ENCODE data around the gene OR2AT4. TPM values are rescaled to one million over a fixed set of nuclear protein-coding genes. Genes with fewer than 3 reads are reported as not detected.

Gene OR2AT4
- total RNA-seq, 2 donors from 2014 or later = 0.11 TPM; not detected in 1

GRCh38 chr11:75076671-75077070, 20.0 kb downstream of the OR2AT4 start:
- Histone ChIP-seq H3K27ac (no peak overlapping the region), H3K4me3 (no peak overlapping the region), H3K9me3 (no peaks in the 10 kb centered on the region), H3K36me3 (no peaks in the 10 kb centered on the region), H3K4me1 (replicated peaks) (no peaks in the 10 kb centered on the region), H3K27me3 (replicated peaks; ENCODE audit: insufficient read depth) (no peaks in the 10 kb centered on the region)
- TF ChIP-seq CTCF (IDR thresholded peaks at IDR 0.05) (no peak), POLR2A (IDR thresholded peaks at IDR 0.05) (no peak), POLR2AphosphoS5 (IDR thresholded peaks at IDR 0.05) (no peak)
- intact Hi-C loops (cut with DNase I) = no loop called here
- DNase-seq (ENCODE audit: low spot score) = no peak

GRCh38 chr11:75073459-75074190, 23.1 kb downstream of the OR2AT4 start:
- H3K27ac ChIP-seq = no peak overlapping the region
- no peak overlapping the region for H3K4me3 ChIP-seq
- H3K9me3 ChIP-seq = no peaks in the 10 kb centered on the region
- no peaks in the 10 kb centered on the region for H3K27me3 ChIP-seq (replicated peaks; ENCODE audit: insufficient read depth)
- 58% methylated on average over 3 of the region's 3 CpGs for WGBS
- no peak for DNase-seq (ENCODE audit: low spot score)
- TF ChIP-seq CTCF (IDR thresholded peaks at IDR 0.05) = no peak
- TF ChIP-seq POLR2AphosphoS5 (IDR thresholded peaks at IDR 0.05) = no peak
- no peak for TF ChIP-seq POLR2A (IDR thresholded peaks at IDR 0.05)
- H3K36me3 ChIP-seq = no peaks in the 10 kb centered on the region
- H3K4me1 ChIP-seq (replicated peaks) = no peaks in the 10 kb centered on the region
- intact Hi-C loops (cut with DNase I) = no loop called here

DNA sequence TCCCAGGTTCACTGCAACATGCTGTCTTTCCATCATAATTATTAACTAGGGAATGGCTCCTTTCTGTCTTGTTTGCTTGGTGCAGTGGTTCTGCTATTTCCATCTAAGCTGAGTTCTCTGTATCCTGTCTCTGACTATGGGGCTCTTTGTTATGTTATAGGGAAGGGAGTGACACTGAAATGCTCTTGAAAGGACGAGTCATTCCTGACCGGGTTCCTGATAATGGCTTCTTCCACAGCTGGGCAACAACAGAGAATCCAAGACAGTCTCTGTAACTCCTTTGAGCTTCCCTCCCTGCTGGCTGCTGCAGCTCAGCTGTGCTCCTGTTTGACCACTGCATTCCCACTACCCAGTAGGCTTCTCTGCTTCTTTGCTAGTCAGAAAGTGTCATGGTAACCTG, 24.1 kb downstream of the OR2AT4 start:
- Histone ChIP-seq H3K4me3 (no peak overlapping the region), H3K36me3 (no peaks in the 10 kb centered on the region), H3K4me1 (replicated peaks) (no peaks in the 10 kb centered on the region), H3K27me3 (replicated peaks; ENCODE audit: insufficient read depth) (no peaks in the 10 kb centered on the region), H3K27ac (no peak overlapping the region), H3K9me3 (no peaks in the 10 kb centered on the region)
- DNase-seq (ENCODE audit: low spot score) = no peak
- TF ChIP-seq CTCF (IDR thresholded peaks at IDR 0.05) (no peak), POLR2AphosphoS5 (IDR thresholded peaks at IDR 0.05) (no peak), POLR2A (IDR thresholded peaks at IDR 0.05) (no peak)
- 16% methylated on average over 2 of the region's 2 CpGs for WGBS
- intact Hi-C loops (cut with DNase I) = no loop called here

- no peaks in the 10 kb centered on the region for H3K27me3 ChIP-seq (replicated peaks; ENCODE audit: insufficient read depth)
- DNase-seq (ENCODE audit: low spot score) = no peak
- H3K4me1 ChIP-seq (replicated peaks) = no peaks in the 10 kb centered on the region
- H3K27ac ChIP-seq = no peak overlapping the region
- intact Hi-C loops (cut with DNase I) = no loop called here
- TF ChIP-seq CTCF (IDR thresholded peaks at IDR 0.05) = no peak
- no peak for TF ChIP-seq POLR2A (IDR thresholded peaks at IDR 0.05)
- no peak for TF ChIP-seq POLR2AphosphoS5 (IDR thresholded peaks at IDR 0.05)
- H3K4me3 ChIP-seq = no peak overlapping the region
- no peaks in the 10 kb centered on the region for H3K36me3 ChIP-seq
- H3K9me3 ChIP-seq = no peaks in the 10 kb centered on the region
- 84% methylated on average over 4 of the region's 4 CpGs for WGBS
Measured at GRCh38 chr11:75069473-75069872, 27.2 kb downstream of the OR2AT4 start.

DNA sequence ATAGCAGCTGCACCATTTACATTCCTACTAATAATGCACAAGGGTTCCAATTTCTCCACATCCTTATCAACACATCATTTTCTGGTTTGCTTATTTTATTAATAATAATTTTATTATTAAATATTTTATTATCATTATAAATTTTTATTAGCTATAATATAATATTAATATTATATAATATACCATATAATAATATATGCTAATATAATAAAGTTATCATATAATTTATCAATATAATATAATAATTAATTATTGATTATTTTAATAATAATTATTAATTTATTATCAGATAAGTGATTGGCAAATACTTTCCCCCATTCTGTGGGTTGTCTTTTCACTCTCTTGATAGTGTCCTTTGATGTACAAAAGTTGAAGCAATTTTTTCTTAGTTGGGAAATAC, 27.7 kb downstream of the OR2AT4 start:
- no peaks in the 10 kb centered on the region for H3K9me3 ChIP-seq
- no peak overlapping the region for H3K27ac ChIP-seq
- H3K27me3 ChIP-seq (replicated peaks; ENCODE audit: insufficient read depth) = no peaks in the 10 kb centered on the region
- no peaks in the 10 kb centered on the region for H3K36me3 ChIP-seq
- intact Hi-C loops (cut with DNase I) = no loop called here
- DNase-seq (ENCODE audit: low spot score) = no peak
- no peaks in the 10 kb centered on the region for H3K4me1 ChIP-seq (replicated peaks)
- no peak overlapping the region for H3K4me3 ChIP-seq
- TF ChIP-seq POLR2AphosphoS5 (IDR thresholded peaks at IDR 0.05) (no peak), POLR2A (IDR thresholded peaks at IDR 0.05) (no peak), CTCF (IDR thresholded peaks at IDR 0.05) (no peak)
